ENCODE measurements around the gene SNX25.

DNA sequence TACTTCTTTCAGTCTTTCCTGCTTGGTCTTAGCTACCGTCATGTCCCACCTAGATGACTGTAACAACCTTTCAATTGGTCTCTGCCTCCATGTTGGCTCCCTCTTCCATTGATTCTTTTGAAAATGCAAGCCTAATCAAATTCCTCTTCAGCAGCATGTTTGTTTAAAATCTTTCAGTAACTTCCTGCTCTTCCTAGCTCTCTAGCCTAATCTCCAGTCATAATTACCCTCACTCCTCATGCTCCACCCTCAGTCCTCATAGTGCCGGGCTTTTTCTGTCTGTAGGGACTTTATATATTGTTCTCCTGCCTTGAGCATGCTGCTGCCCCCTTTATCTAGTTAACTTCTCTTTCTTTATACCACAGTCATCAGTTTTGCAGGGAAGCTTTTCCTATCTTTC, 12.1 kb downstream of the SNX25 start:
- TF ChIP-seq FOXM1 (IDR thresholded peaks at IDR 0.05; ENCODE audit: low read depth) = no peak
- TF ChIP-seq, protein P1, sequence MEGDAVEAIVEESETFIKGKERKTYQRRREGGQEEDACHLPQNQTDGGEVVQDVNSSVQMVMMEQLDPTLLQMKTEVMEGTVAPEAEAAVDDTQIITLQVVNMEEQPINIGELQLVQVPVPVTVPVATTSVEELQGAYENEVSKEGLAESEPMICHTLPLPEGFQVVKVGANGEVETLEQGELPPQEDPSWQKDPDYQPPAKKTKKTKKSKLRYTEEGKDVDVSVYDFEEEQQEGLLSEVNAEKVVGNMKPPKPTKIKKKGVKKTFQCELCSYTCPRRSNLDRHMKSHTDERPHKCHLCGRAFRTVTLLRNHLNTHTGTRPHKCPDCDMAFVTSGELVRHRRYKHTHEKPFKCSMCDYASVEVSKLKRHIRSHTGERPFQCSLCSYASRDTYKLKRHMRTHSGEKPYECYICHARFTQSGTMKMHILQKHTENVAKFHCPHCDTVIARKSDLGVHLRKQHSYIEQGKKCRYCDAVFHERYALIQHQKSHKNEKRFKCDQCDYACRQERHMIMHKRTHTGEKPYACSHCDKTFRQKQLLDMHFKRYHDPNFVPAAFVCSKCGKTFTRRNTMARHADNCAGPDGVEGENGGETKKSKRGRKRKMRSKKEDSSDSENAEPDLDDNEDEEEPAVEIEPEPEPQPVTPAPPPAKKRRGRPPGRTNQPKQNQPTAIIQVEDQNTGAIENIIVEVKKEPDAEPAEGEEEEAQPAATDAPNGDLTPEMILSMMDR (IDR thresholded peaks at IDR 0.05) = no peak
- TF ChIP-seq, protein P2, sequence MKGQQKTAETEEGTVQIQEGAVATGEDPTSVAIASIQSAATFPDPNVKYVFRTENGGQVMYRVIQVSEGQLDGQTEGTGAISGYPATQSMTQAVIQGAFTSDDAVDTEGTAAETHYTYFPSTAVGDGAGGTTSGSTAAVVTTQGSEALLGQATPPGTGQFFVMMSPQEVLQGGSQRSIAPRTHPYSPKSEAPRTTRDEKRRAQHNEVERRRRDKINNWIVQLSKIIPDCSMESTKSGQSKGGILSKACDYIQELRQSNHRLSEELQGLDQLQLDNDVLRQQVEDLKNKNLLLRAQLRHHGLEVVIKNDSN (IDR thresholded peaks at IDR 0.05; ENCODE audit: borderline replicate concordance, low read depth) = no peak
- no peak for TF ChIP-seq EP300 (IDR thresholded peaks at IDR 0.05; ENCODE audit: borderline replicate concordance in 1 of 2, low read depth in 1 of 2, low read length in 1 of 2)
- no peak for TF ChIP-seq NFIC (IDR thresholded peaks at IDR 0.05; ENCODE audit: borderline replicate concordance)
- no peak for TF ChIP-seq MXI1 (IDR thresholded peaks at IDR 0.05; ENCODE audit: low read depth, low read length)
- no peak for TF ChIP-seq GABPA (IDR thresholded peaks at IDR 0.05; ENCODE audit: low read depth)
